Prostate gland (tissue), 2 donors: ENCODE data around the gene LRRC28.

Experiments
- CTCF ChIP-seq, 4 experiments: fragments of 200-600 bp in 2 of 4; fragments of 450-650 bp in 2 of 4; sonication (generic) in 2 of 4; IDR thresholded peaks; 1 replicate in 3 of 4; 2 replicates in 1 of 4; pipeline ENCODE4 v1.5.1; 2016 to 2019; ENCODE audit warnings: antibody characterized with exemption in 4 of 4, mild to moderate bottlenecking in 2 of 4, moderate library complexity in 2 of 4
- POLR2A ChIP-seq: fragments of 450-650 bp; IDR thresholded peaks from one replicate; pipeline ENCODE4 v1.6.1; 2016; ENCODE audit warnings: antibody characterized with exemption, mild to moderate bottlenecking
- POLR2AphosphoS5 ChIP-seq: sonication (generic); formaldehyde crosslinking; IDR thresholded peaks from one replicate; pipeline ENCODE4 v1.6.1; 2017; ENCODE audit warnings: antibody characterized with exemption

- TF ChIP-seq CTCF (IDR thresholded peaks at IDR 0.05) = no peak
- no peak for TF ChIP-seq POLR2AphosphoS5
- TF ChIP-seq POLR2A = no peak
Observed at GRCh38 chr15:99386391-99386790, 135.1 kb downstream of the LRRC28 start.
